ENCODE results near the gene RAPGEF1. TPM values are rescaled to one million over a fixed set of nuclear protein-coding genes. Genes with fewer than 3 reads are reported as not detected.

The RAPGEF1 gene
- total RNA-seq, 1 experiment from 2014 or later: 19.0 TPM

- Histone ChIP-seq H3K36me3 (peaks cover 6% of the 10 kb centered on the region), H3K9me3 (no peaks in the 10 kb centered on the region), H3K4me3 (no peak overlapping the region), H3K27me3 (no peaks in the 10 kb centered on the region)
- no peak for DNase-seq
These were observed 100.0 kb downstream of the RAPGEF1 start for GRCh38 chr9:131639769-131640437.

GRCh38 chr9:131636593-131636992 is 103.3 kb downstream of the RAPGEF1 start:
- Histone ChIP-seq H3K9me3 (no peaks in the 10 kb centered on the region), H3K27me3 (no peaks in the 10 kb centered on the region), H3K36me3 (peaks cover 6% of the 10 kb centered on the region; the same call in 1 of the 2 replicates), H3K4me3 (no peak overlapping the region)
- no peak for DNase-seq

GRCh38 chr9:131635892-131636291 is 104.0 kb downstream of the RAPGEF1 start:
- H3K9me3 ChIP-seq: no peaks in the 10 kb centered on the region
- peaks cover 6% of the 10 kb centered on the region; the same call in 1 of the 2 replicates for H3K36me3 ChIP-seq
- no peak overlapping the region for H3K4me3 ChIP-seq
- no peaks in the 10 kb centered on the region for H3K27me3 ChIP-seq
- DNase-seq: no peak

GRCh38 chr9:131635285-131635684 is 104.6 kb downstream of the RAPGEF1 start:
- peaks cover 6% of the 10 kb centered on the region; the same call in 1 of the 2 replicates for H3K36me3 ChIP-seq
- no peak overlapping the region for H3K4me3 ChIP-seq
- DNase-seq: peak; percentile 91
- no peaks in the 10 kb centered on the region for H3K27me3 ChIP-seq
- no peaks in the 10 kb centered on the region for H3K9me3 ChIP-seq

GRCh38 chr9:131633491-131634031 is 106.3 kb downstream of the RAPGEF1 start:
- H3K36me3 ChIP-seq: peaks cover 6% of the 10 kb centered on the region; the same call in 1 of the 2 replicates
- no peaks in the 10 kb centered on the region for H3K9me3 ChIP-seq
- no peaks in the 10 kb centered on the region for H3K27me3 ChIP-seq
- H3K4me3 ChIP-seq: no peak overlapping the region
- DNase-seq: no peak

GRCh38 chr9:131631306-131631705 is 108.6 kb downstream of the RAPGEF1 start:
- H3K9me3 ChIP-seq: no peaks in the 10 kb centered on the region
- H3K4me3 ChIP-seq: no peak overlapping the region
- H3K36me3 ChIP-seq: peaks cover 6% of the 10 kb centered on the region; the same call in 1 of the 2 replicates
- DNase-seq: no peak
- H3K27me3 ChIP-seq: no peaks in the 10 kb centered on the region

GRCh38 chr9:131630205-131630831 is 109.6 kb downstream of the RAPGEF1 start:
- no peak overlapping the region for H3K4me3 ChIP-seq
- H3K27me3 ChIP-seq: no peaks in the 10 kb centered on the region
- DNase-seq: no peak
- no peaks in the 10 kb centered on the region for H3K9me3 ChIP-seq
- H3K36me3 ChIP-seq: peaks cover 6% of the 10 kb centered on the region; the same call in 1 of the 2 replicates

GRCh38 chr9:131629825-131630204 is 110.1 kb downstream of the RAPGEF1 start:
- Histone ChIP-seq H3K4me3 (no peak overlapping the region), H3K27me3 (no peaks in the 10 kb centered on the region), H3K9me3 (no peaks in the 10 kb centered on the region), H3K36me3 (peaks cover 6% of the 10 kb centered on the region; the same call in 1 of the 2 replicates)
- no peak for DNase-seq

GRCh38 chr9:131629226-131629500 is 110.7 kb downstream of the RAPGEF1 start:
- H3K9me3 ChIP-seq: no peaks in the 10 kb centered on the region
- no peaks in the 10 kb centered on the region for H3K27me3 ChIP-seq
- peaks cover 4% of the 10 kb centered on the region; the same call in 1 of the 2 replicates for H3K36me3 ChIP-seq
- no peak for DNase-seq
- no peak overlapping the region for H3K4me3 ChIP-seq

GRCh38 chr9:131628459-131629225 is 111.2 kb downstream of the RAPGEF1 start:
- H3K9me3 ChIP-seq: no peaks in the 10 kb centered on the region
- no peak for DNase-seq
- no peak overlapping the region for H3K4me3 ChIP-seq
- H3K36me3 ChIP-seq: no peaks in the 10 kb centered on the region; the same call in 1 of the 2 replicates
- H3K27me3 ChIP-seq: no peaks in the 10 kb centered on the region

- Histone ChIP-seq H3K36me3 (no peaks in the 10 kb centered on the region; the same call in 1 of the 2 replicates), H3K4me3 (no peak overlapping the region), H3K27me3 (no peaks in the 10 kb centered on the region), H3K9me3 (no peaks in the 10 kb centered on the region)
- no peak for DNase-seq
These were observed 112.0 kb downstream of the RAPGEF1 start for GRCh38 chr9:131627648-131628458.

GRCh38 chr9:131627326-131627647 is 112.6 kb downstream of the RAPGEF1 start:
- no peaks in the 10 kb centered on the region for H3K9me3 ChIP-seq
- no peak for DNase-seq
- no peaks in the 10 kb centered on the region; the same call in 1 of the 2 replicates for H3K36me3 ChIP-seq
- no peak overlapping the region for H3K4me3 ChIP-seq
- H3K27me3 ChIP-seq: no peaks in the 10 kb centered on the region

- Histone ChIP-seq H3K9me3 (no peaks in the 10 kb centered on the region), H3K27me3 (no peaks in the 10 kb centered on the region), H3K36me3 (no peaks in the 10 kb centered on the region; the same call in 1 of the 2 replicates), H3K4me3 (no peak overlapping the region)
- DNase-seq: no peak
These were observed 113.8 kb downstream of the RAPGEF1 start for GRCh38 chr9:131625790-131626670.

- DNase-seq: no peak
- no peak overlapping the region for H3K4me3 ChIP-seq
- H3K36me3 ChIP-seq: no peaks in the 10 kb centered on the region; the same call in 1 of the 2 replicates
- no peaks in the 10 kb centered on the region for H3K27me3 ChIP-seq
- H3K9me3 ChIP-seq: no peaks in the 10 kb centered on the region
These were observed 114.4 kb downstream of the RAPGEF1 start for GRCh38 chr9:131625508-131625787.

GRCh38 chr9:131624636-131625507 is 115.0 kb downstream of the RAPGEF1 start:
- no peaks in the 10 kb centered on the region for H3K9me3 ChIP-seq
- no peaks in the 10 kb centered on the region for H3K27me3 ChIP-seq
- DNase-seq: no peak
- peaks cover under 1% of the 10 kb centered on the region; the same call in 1 of the 2 replicates for H3K36me3 ChIP-seq
- no peak overlapping the region for H3K4me3 ChIP-seq

Data from MG63 (cell line).